HCT116 (cell line): ENCODE data around the gene RRP12. TPM values are rescaled to one million over a fixed set of nuclear protein-coding genes. Genes with fewer than 3 reads are reported as not detected.

Experiments
- ATAC-seq: fragments of 200-7000 bp; cut with Tn5 transposase; 2 replicates; pipeline ENCODE4 v1.9.1; 2020; ENCODE audit warnings: mild to moderate bottlenecking, moderate library complexity
- BruUV-seq: library from RNA; stranded (reverse); fragments of 400-500 nt; replicated peaks from 2 replicates; lab custom pipeline; 2021; lab: Mats Ljungman, UMichigan
- CTCF ChIA-PET: fragments of 300-600 bp; sonication (Branson Sonifier 250); formaldehyde crosslinking; loops from one replicate; lab custom pipeline; 2021; ENCODE audit warnings: antibody characterized with exemption; lab: Charles Lee
- POLR2A ChIA-PET: fragments of 300-600, 350-600 bp; sonication (Branson Sonifier 250); formaldehyde crosslinking; loops from one replicate; lab custom pipeline; 2021; ENCODE audit warnings: antibody characterized with exemption; lab: Charles Lee
- RAD21 ChIA-PET, 2 experiments: fragments of 300-600 bp; sonication (Branson Sonifier 250); formaldehyde crosslinking; loops; one replicate each; lab custom pipeline; 2023; ENCODE audit warnings: low total read pairs in 2 of 2; ENCODE audit not compliant: uncharacterized antibody in 2 of 2, unreplicated experiment in 2 of 2, low non-redundant PET in 1 of 2; lab: Charles Lee
- DNase-seq: peaks from one replicate; pipeline ENCODE4 v3.0.0-alpha.2; 2010; ENCODE audit warnings: low read depth, low spot score
- H2AFZ ChIP-seq: fragments of 200-600 bp; shearing (Covaris generic), sonication (generic); 2 replicates; pipeline ENCODE4 v1.6.1; 2017; ENCODE audit warnings: low read depth, mixed run types, mixed read lengths, antibody characterized with exemption, low read length; ENCODE audit not compliant: poor library complexity, severe bottlenecking
- H3K27ac ChIP-seq: 2 replicates; pipeline ENCODE4 v1.5.1; 2012; ENCODE audit warnings: low read depth, low read length
- H3K27me3 ChIP-seq: fragments of 200-600 bp; sonication (generic); 2 replicates; pipeline ENCODE4 v1.6.1; 2016; ENCODE audit warnings: mixed run types, low read length, mixed read lengths; ENCODE audit not compliant: insufficient read depth
- H3K36me3 ChIP-seq, 2 experiments: fragments of 200-500 bp in 1 of 2; fragments of 200-600 bp in 1 of 2; sonication (Bioruptor generic) in 1 of 2; sonication (generic) in 1 of 2; 2 replicates each; pipeline versions ENCODE4 v1.5.1 to v1.6.1; 2014 to 2016; ENCODE audit warnings: low read length in 2 of 2, inconsistent platforms in 1 of 2, mixed read lengths in 1 of 2, mixed run types in 1 of 2; ENCODE audit not compliant: insufficient read depth in 2 of 2, control insufficient read depth in 1 of 2
- H3K4me1 ChIP-seq, 2 experiments: fragments of 200-600 bp in 1 of 2; sonication (generic) in 1 of 2; 2 replicates each; pipeline versions ENCODE4 v1.5.1 to v1.6.1; 2012 to 2017; ENCODE audit warnings: low read length in 2 of 2, inconsistent platforms in 1 of 2, mild to moderate bottlenecking in 1 of 2, mixed read lengths in 1 of 2, mixed run types in 1 of 2, moderate library complexity in 1 of 2; ENCODE audit not compliant: insufficient read depth in 2 of 2, control insufficient read depth in 1 of 2
- H3K4me2 ChIP-seq: fragments of 200-600 bp; sonication (generic); 2 replicates; pipeline ENCODE4 v1.6.1; 2017; ENCODE audit warnings: mixed run types, low read length, mixed read lengths
- H3K4me3 ChIP-seq, 2 experiments: fragments of 200-600 bp in 1 of 2; sonication (generic) in 1 of 2; replicated peaks in 1 of 2; 2 replicates each; pipeline ENCODE4 v1.5.1; 2011 to 2016; ENCODE audit warnings: low read length in 2 of 2, control low read depth in 1 of 2, low read depth in 1 of 2, mild to moderate bottlenecking in 1 of 2, mixed read lengths in 1 of 2, mixed run types in 1 of 2
- H3K79me2 ChIP-seq: fragments of 200-600 bp; sonication (generic); 2 replicates; pipeline ENCODE4 v1.6.1; 2017; ENCODE audit warnings: mild to moderate bottlenecking, mixed run types, low read length, moderate library complexity, mixed read lengths; ENCODE audit not compliant: insufficient read depth
- H3K9ac ChIP-seq: fragments of 200-600 bp; sonication (generic); 2 replicates; pipeline ENCODE4 v1.6.1; 2016; ENCODE audit warnings: low read length, mixed read lengths
- H3K9me2 ChIP-seq: fragments of 200-600 bp; sonication (generic), shearing (Covaris generic); 2 replicates; pipeline ENCODE4 v1.6.1; 2017; ENCODE audit warnings: mixed run types, mild to moderate bottlenecking, moderate library complexity; ENCODE audit not compliant: insufficient read depth
- H3K9me3 ChIP-seq, 2 experiments: fragments of 200-500 bp in 1 of 2; fragments of 200-600 bp in 1 of 2; sonication (Bioruptor generic) in 1 of 2; sonication (generic) in 1 of 2; 2 replicates each; pipeline ENCODE4 v1.6.1; 2014 to 2017; ENCODE audit warnings: low read length in 2 of 2, mixed read lengths in 2 of 2, inconsistent platforms in 1 of 2, low read depth in 1 of 2, mild to moderate bottlenecking in 1 of 2, mixed run types in 1 of 2, moderate library complexity in 1 of 2; ENCODE audit not compliant: control insufficient read depth in 1 of 2, insufficient read depth in 1 of 2
- H4K20me1 ChIP-seq: fragments of 200-600 bp; sonication (generic), shearing (Covaris generic); 2 replicates; pipeline ENCODE4 v1.6.1; 2017; ENCODE audit warnings: mixed run types, mild to moderate bottlenecking, moderate library complexity; ENCODE audit not compliant: insufficient read depth
- ELF1 ChIP-seq: IDR thresholded peaks from 2 replicates; pipeline ENCODE4 v1.6.1; 2012; ENCODE audit warnings: low read depth, borderline replicate concordance
- EZH2 ChIP-seq: fragments of 200-600 bp; sonication (generic); IDR thresholded peaks from 2 replicates; pipeline ENCODE4 v1.6.1; 2017; ENCODE audit warnings: antibody characterized with exemption, mixed run types
- EZH2phosphoT487 ChIP-seq: fragments of 200-600 bp; IDR thresholded peaks from 2 replicates; pipeline ENCODE4 v1.6.1; 2018; ENCODE audit warnings: antibody characterized with exemption, borderline replicate concordance
- POLR2AphosphoS5 ChIP-seq: IDR thresholded peaks from 2 replicates; pipeline ENCODE4 v1.6.1; 2011; ENCODE audit warnings: mild to moderate bottlenecking, low read depth, low read length, moderate library complexity
- REST ChIP-seq: IDR thresholded peaks from 2 replicates; pipeline ENCODE4 v1.6.1; 2012; ENCODE audit warnings: low read depth
- SP1 ChIP-seq: IDR thresholded peaks from 2 replicates; pipeline ENCODE4 v1.6.1; 2012; ENCODE audit warnings: low read depth
- TCF7L2 ChIP-seq: IDR thresholded peaks from 2 replicates; pipeline ENCODE4 v1.7.0; 2011; ENCODE audit warnings: borderline replicate concordance, inconsistent platforms; ENCODE audit not compliant: insufficient read depth, insufficient read length; ENCODE audit errors: extremely low read depth
- intact Hi-C: fragments of 100-400 bp; cut with micrococcal nuclease; formaldehyde crosslinking; loops from 2 replicates; pipeline ENCODE4 v1.10.0; 2022
- total RNA-seq: library from RNA; stranded (reverse); gene quantifications from one replicate; pipeline ENCODE4 v1.2.1, GENCODE V29; 2021; ENCODE audit not compliant: unreplicated experiment
- TF ChIP-seq, protein P1 (sequence below): IDR thresholded peaks from 2 replicates; pipeline ENCODE4 v1.6.1; 2012

Gene RRP12
- total RNA-seq, 1 experiment from 2014 or later, result 67.0 TPM

DNA sequence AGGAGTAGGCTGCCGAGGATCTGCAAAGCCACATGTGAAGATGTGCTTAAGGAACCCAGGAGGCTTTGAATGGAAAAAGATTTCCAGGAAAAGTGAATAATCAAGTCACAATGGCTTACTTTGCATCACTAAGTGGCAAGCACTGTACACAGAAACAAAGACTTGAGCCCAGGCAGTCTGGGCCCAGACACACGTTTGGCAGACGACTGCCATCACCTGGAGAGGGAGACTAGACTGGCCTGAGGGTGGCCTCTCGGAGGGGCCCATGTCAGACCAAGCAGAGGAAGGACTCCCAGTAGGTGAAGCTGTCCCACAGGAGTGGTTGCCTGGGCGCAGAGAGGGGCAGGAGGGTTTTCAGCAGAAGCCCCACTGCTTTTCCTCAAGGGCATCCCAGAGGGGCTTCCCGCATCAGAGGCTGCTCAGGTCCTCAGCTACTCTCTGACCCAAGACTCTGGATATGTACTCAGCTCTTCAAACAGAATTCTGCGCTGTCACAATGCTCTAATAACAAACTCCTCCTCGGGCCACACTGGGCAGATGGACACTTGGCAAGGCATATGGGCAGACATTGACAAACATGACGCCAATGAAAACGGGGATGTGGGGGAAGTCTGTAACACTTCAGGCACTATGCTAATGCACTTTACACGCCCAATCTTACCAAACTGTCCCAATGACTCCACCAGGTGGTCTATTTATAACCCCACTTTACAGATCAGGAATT is 38.7 kb downstream of the RRP12 start (continued):
- TF ChIP-seq REST, result no peak
- no peak for TF ChIP-seq EZH2
- no peak for TF ChIP-seq SP1
- TF ChIP-seq EZH2phosphoT487, result no peak
- no peak for TF ChIP-seq ELF1
- TF ChIP-seq, protein P1, sequence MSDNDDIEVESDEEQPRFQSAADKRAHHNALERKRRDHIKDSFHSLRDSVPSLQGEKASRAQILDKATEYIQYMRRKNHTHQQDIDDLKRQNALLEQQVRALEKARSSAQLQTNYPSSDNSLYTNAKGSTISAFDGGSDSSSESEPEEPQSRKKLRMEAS, result no peak
- no peak for TF ChIP-seq TCF7L2

GRCh38 chr10:97361537-97361901 is 39.6 kb downstream of the RRP12 start:
- H3K4me3 ChIP-seq, result no peak overlapping the region
- no peaks in the 10 kb centered on the region for H3K79me2 ChIP-seq
- H2AFZ ChIP-seq, result no peak overlapping the region
- no peak overlapping the region for H3K9ac ChIP-seq
- no peaks in the 10 kb centered on the region for H4K20me1 ChIP-seq
- H3K4me1 ChIP-seq, result no peaks in the 10 kb centered on the region
- RAD21 ChIA-PET, result no interaction called here
- BruUV-seq, result no TSS peak
- intact Hi-C loops, result no loop called here
- peaks cover 19 to 63% of the 10 kb centered on the region in 2 experiments for H3K36me3 ChIP-seq
- POLR2A ChIA-PET, result no interaction called here
- H3K9me3 ChIP-seq, result no peaks in the 10 kb centered on the region
- CTCF ChIA-PET, result interaction anchor here (0.7 kb wide), 1 partner anchor 336 kb away, joined by 3 read pairs; no protein-coding TSS in a partner anchor
- no peak overlapping the region for H3K4me2 ChIP-seq
- ATAC-seq (no peak), DNase-seq (no peak)
- H3K9me2 ChIP-seq, result no peaks in the 10 kb centered on the region
- H3K27ac ChIP-seq, result no peak overlapping the region
- no peak for TF ChIP-seq POLR2AphosphoS5
- TF ChIP-seq, all 23 proteins: peak for 0
- no peaks in the 10 kb centered on the region for H3K27me3 ChIP-seq
